Fibroblast of villous mesenchyme (primary cell): ENCODE measurements around the gene GDPD5. TPM values are rescaled to one million over a fixed set of nuclear protein-coding genes. Genes with fewer than 3 reads are reported as not detected.

Experiments used
- small RNA-seq: library from RNA; depleted of rRNA; stranded (forward); fragments of <200 nt; gene quantifications from one replicate; pipeline ENCODE3, GENCODE V24; 2012
- total RNA-seq: library from RNA; depleted of rRNA; stranded (reverse); fragments of >200 nt; gene quantifications from 2 replicates; pipeline ENCODE4 v1.2.3, GENCODE V29; 2012

GDPD5 gene
- total RNA-seq, 1 donor: 9.5 TPM

Small RNAs within 50 kb of the gene (small RNA-seq; reads per million reads assigned to genes)
- gene SNORD15A: not detected
- gene SNORD15B: 9,274 reads per million, percentile 100 among the genes with 10 or more reads in this experiment

Other genes with a start within 250 kb of the GDPD5 start
- 27.1 and 33.2 TPM in 2 replicates for gene ARRB1, start 174.3 kb downstream of the GDPD5 start, total RNA-seq
- gene RPS3, start 126.4 kb downstream of the GDPD5 start, total RNA-seq: 1,703 and 1,758 TPM in 2 replicates
- 1.3 and 3.2 TPM in 2 replicates for gene KLHL35, start 92.7 kb downstream of the GDPD5 start, total RNA-seq
- 1,336 and 1,367 TPM in 2 replicates for gene SERPINH1, start 36.3 kb upstream of the GDPD5 start, total RNA-seq
- gene MAP6, start 143.1 kb upstream of the GDPD5 start, total RNA-seq: 2.9 and 3.0 TPM in 2 replicates
- gene MOGAT2, start 191.9 kb upstream of the GDPD5 start, total RNA-seq: not detected in 2 replicates
- gene DGAT2, start 242.8 kb upstream of the GDPD5 start, total RNA-seq: 0.32 and 0.43 TPM in 2 replicates